HCT116 (cell line): ENCODE data around the gene TIMP4. TPM values are rescaled to one million over a fixed set of nuclear protein-coding genes. Genes with fewer than 3 reads are reported as not detected.

Experiments used
- ATAC-seq: fragments of 200-7000 bp; cut with Tn5 transposase; 2 replicates; pipeline ENCODE4 v1.9.1; 2020; ENCODE audit warnings: mild to moderate bottlenecking, moderate library complexity
- BruUV-seq: library from RNA; stranded (reverse); fragments of 400-500 nt; replicated peaks from 2 replicates; lab custom pipeline; 2021; lab: Mats Ljungman, UMichigan
- CTCF ChIA-PET: fragments of 300-600 bp; sonication (Branson Sonifier 250); formaldehyde crosslinking; loops from one replicate; lab custom pipeline; 2021; ENCODE audit warnings: antibody characterized with exemption; lab: Charles Lee
- POLR2A ChIA-PET: fragments of 300-600, 350-600 bp; sonication (Branson Sonifier 250); formaldehyde crosslinking; loops from one replicate; lab custom pipeline; 2021; ENCODE audit warnings: antibody characterized with exemption; lab: Charles Lee
- RAD21 ChIA-PET, 2 experiments: fragments of 300-600 bp; sonication (Branson Sonifier 250); formaldehyde crosslinking; loops; one replicate each; lab custom pipeline; 2023; ENCODE audit warnings: low total read pairs in 2 of 2; ENCODE audit not compliant: uncharacterized antibody in 2 of 2, unreplicated experiment in 2 of 2, low non-redundant PET in 1 of 2; lab: Charles Lee
- DNase-seq: peaks from one replicate; pipeline ENCODE4 v3.0.0-alpha.2; 2010; ENCODE audit warnings: low read depth, low spot score
- H2AFZ ChIP-seq: fragments of 200-600 bp; shearing (Covaris generic), sonication (generic); 2 replicates; pipeline ENCODE4 v1.6.1; 2017; ENCODE audit warnings: low read depth, mixed run types, mixed read lengths, antibody characterized with exemption, low read length; ENCODE audit not compliant: poor library complexity, severe bottlenecking
- H3K27ac ChIP-seq: 2 replicates; pipeline ENCODE4 v1.5.1; 2012; ENCODE audit warnings: low read depth, low read length
- H3K27me3 ChIP-seq: fragments of 200-600 bp; sonication (generic); 2 replicates; pipeline ENCODE4 v1.6.1; 2016; ENCODE audit warnings: mixed run types, low read length, mixed read lengths; ENCODE audit not compliant: insufficient read depth
- H3K36me3 ChIP-seq, 2 experiments: fragments of 200-500 bp in 1 of 2; fragments of 200-600 bp in 1 of 2; sonication (Bioruptor generic) in 1 of 2; sonication (generic) in 1 of 2; 2 replicates each; pipeline versions ENCODE4 v1.5.1 to v1.6.1; 2014 to 2016; ENCODE audit warnings: low read length in 2 of 2, inconsistent platforms in 1 of 2, mixed read lengths in 1 of 2, mixed run types in 1 of 2; ENCODE audit not compliant: insufficient read depth in 2 of 2, control insufficient read depth in 1 of 2
- H3K4me1 ChIP-seq, 2 experiments: fragments of 200-600 bp in 1 of 2; sonication (generic) in 1 of 2; 2 replicates each; pipeline versions ENCODE4 v1.5.1 to v1.6.1; 2012 to 2017; ENCODE audit warnings: low read length in 2 of 2, inconsistent platforms in 1 of 2, mild to moderate bottlenecking in 1 of 2, mixed read lengths in 1 of 2, mixed run types in 1 of 2, moderate library complexity in 1 of 2; ENCODE audit not compliant: insufficient read depth in 2 of 2, control insufficient read depth in 1 of 2
- H3K4me2 ChIP-seq: fragments of 200-600 bp; sonication (generic); 2 replicates; pipeline ENCODE4 v1.6.1; 2017; ENCODE audit warnings: mixed run types, low read length, mixed read lengths
- H3K4me3 ChIP-seq, 2 experiments: fragments of 200-600 bp in 1 of 2; sonication (generic) in 1 of 2; replicated peaks in 1 of 2; 2 replicates each; pipeline ENCODE4 v1.5.1; 2011 to 2016; ENCODE audit warnings: low read length in 2 of 2, control low read depth in 1 of 2, low read depth in 1 of 2, mild to moderate bottlenecking in 1 of 2, mixed read lengths in 1 of 2, mixed run types in 1 of 2
- H3K79me2 ChIP-seq: fragments of 200-600 bp; sonication (generic); 2 replicates; pipeline ENCODE4 v1.6.1; 2017; ENCODE audit warnings: mild to moderate bottlenecking, mixed run types, low read length, moderate library complexity, mixed read lengths; ENCODE audit not compliant: insufficient read depth
- H3K9ac ChIP-seq: fragments of 200-600 bp; sonication (generic); 2 replicates; pipeline ENCODE4 v1.6.1; 2016; ENCODE audit warnings: low read length, mixed read lengths
- H3K9me2 ChIP-seq: fragments of 200-600 bp; sonication (generic), shearing (Covaris generic); 2 replicates; pipeline ENCODE4 v1.6.1; 2017; ENCODE audit warnings: mixed run types, mild to moderate bottlenecking, moderate library complexity; ENCODE audit not compliant: insufficient read depth
- H3K9me3 ChIP-seq, 2 experiments: fragments of 200-500 bp in 1 of 2; fragments of 200-600 bp in 1 of 2; sonication (Bioruptor generic) in 1 of 2; sonication (generic) in 1 of 2; 2 replicates each; pipeline ENCODE4 v1.6.1; 2014 to 2017; ENCODE audit warnings: low read length in 2 of 2, mixed read lengths in 2 of 2, inconsistent platforms in 1 of 2, low read depth in 1 of 2, mild to moderate bottlenecking in 1 of 2, mixed run types in 1 of 2, moderate library complexity in 1 of 2; ENCODE audit not compliant: control insufficient read depth in 1 of 2, insufficient read depth in 1 of 2
- H4K20me1 ChIP-seq: fragments of 200-600 bp; sonication (generic), shearing (Covaris generic); 2 replicates; pipeline ENCODE4 v1.6.1; 2017; ENCODE audit warnings: mixed run types, mild to moderate bottlenecking, moderate library complexity; ENCODE audit not compliant: insufficient read depth
- CEBPB ChIP-seq: IDR thresholded peaks from 2 replicates; pipeline ENCODE4 v1.6.1; 2012; ENCODE audit warnings: low read depth
- EGR1 ChIP-seq: IDR thresholded peaks from 2 replicates; pipeline ENCODE4 v1.6.1; 2012; ENCODE audit warnings: low read depth
- ELF1 ChIP-seq: IDR thresholded peaks from 2 replicates; pipeline ENCODE4 v1.6.1; 2012; ENCODE audit warnings: low read depth, borderline replicate concordance
- EZH2 ChIP-seq: fragments of 200-600 bp; sonication (generic); IDR thresholded peaks from 2 replicates; pipeline ENCODE4 v1.6.1; 2017; ENCODE audit warnings: antibody characterized with exemption, mixed run types
- EZH2phosphoT487 ChIP-seq: fragments of 200-600 bp; IDR thresholded peaks from 2 replicates; pipeline ENCODE4 v1.6.1; 2018; ENCODE audit warnings: antibody characterized with exemption, borderline replicate concordance
- SIN3A ChIP-seq: IDR thresholded peaks from 2 replicates; pipeline ENCODE4 v1.6.1; 2012; ENCODE audit warnings: low read depth
- ZFX ChIP-seq: fragments of 450-650 bp; IDR thresholded peaks from 2 replicates; pipeline ENCODE4 v1.6.1; 2017
- intact Hi-C: fragments of 100-400 bp; cut with micrococcal nuclease; formaldehyde crosslinking; loops from 2 replicates; pipeline ENCODE4 v1.10.0; 2022
- total RNA-seq: library from RNA; stranded (reverse); gene quantifications from one replicate; pipeline ENCODE4 v1.2.1, GENCODE V29; 2021; ENCODE audit not compliant: unreplicated experiment
- TF ChIP-seq, protein P1 (sequence below), 3 experiments: fragments of 200-600 bp in 1 of 3; sonication (generic) in 1 of 3; IDR thresholded peaks in 2 of 3; conservative IDR thresholded peaks in 1 of 3; 2 replicates each; pipeline ENCODE4 v1.5.1; 2012 to 2017; ENCODE audit warnings: low read depth in 2 of 3, low read length in 2 of 3, antibody characterized with exemption in 1 of 3, borderline replicate concordance in 1 of 3, control low read depth in 1 of 3, mild to moderate bottlenecking in 1 of 3, mixed read lengths in 1 of 3, mixed run types in 1 of 3, moderate library complexity in 1 of 3; ENCODE audit not compliant: insufficient read depth in 1 of 3
- TF ChIP-seq, protein P2 (sequence below): IDR thresholded peaks from 2 replicates; pipeline ENCODE4 v1.6.1; 2012
- TF ChIP-seq, protein P3 (sequence below): IDR thresholded peaks from 2 replicates; pipeline ENCODE4 v1.6.1; 2012; ENCODE audit warnings: low read depth

TIMP4 gene
- total RNA-seq, 1 experiment from 2014 or later = not detected

DNA sequence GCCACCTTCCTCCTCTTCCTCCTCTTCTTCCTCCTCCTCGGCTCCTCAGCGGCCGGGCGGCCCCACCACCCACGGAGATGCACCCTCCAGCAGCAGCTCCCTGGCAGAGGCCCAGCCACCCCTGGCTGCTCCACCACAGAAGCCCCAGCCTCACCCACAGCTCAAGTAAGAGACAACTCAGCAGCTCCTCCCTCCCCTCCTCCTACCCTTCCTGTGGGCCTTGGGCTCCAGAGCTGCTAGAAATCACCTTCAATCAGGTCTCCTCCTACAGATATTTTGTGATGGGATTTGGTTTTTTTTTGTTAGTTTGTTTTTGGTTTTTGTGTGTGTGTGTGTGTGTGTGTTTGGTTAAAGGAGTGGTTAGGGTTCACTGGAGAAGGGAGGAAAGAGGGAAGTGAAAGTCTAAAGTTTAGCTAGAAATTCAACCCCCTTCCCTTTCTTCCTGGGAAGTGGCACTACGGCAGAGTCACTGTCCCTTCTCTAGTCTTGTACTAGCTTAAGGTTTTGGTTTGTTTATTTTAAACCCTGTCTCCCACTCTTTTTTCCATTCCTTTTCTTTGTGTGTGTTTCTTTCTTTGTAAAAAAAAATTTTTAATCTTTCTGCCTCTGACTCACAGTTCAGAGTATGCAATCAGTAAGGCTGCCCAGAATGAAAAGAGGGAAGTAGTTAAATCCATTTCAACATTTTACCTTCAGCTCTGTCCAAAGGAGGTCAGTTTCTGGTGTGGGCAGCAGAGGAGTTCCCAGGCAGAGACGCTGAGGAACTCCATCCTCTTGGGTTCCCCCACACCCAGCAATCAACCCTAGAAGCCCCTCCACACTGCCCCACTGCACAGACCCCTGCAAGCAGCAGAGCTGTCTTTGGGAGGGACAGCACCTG is 29.0 kb upstream of the TIMP4 start:
- Histone ChIP-seq H2AFZ (no peak overlapping the region), H3K27ac (peak overlapping the region; percentile 29; the same call in 1 of the 2 replicates), H3K27me3 (no peaks in the 10 kb centered on the region), H3K9me3 (no peaks in the 10 kb centered on the region), H3K4me2 (peak overlapping the region; percentile 60), H3K4me1 (peaks cover 19 to 33% of the 10 kb centered on the region in 2 experiments), H3K79me2 (no peaks in the 10 kb centered on the region), H3K9ac (0 out of 2 replicates have a peak overlapping the region, but pooled peaks have one; percentile 9), H3K9me2 (no peaks in the 10 kb centered on the region), H3K36me3 (no peaks in the 10 kb centered on the region), H3K4me3 (no peak overlapping the region), H4K20me1 (no peaks in the 10 kb centered on the region)
- TF ChIP-seq EZH2phosphoT487 = no peak
- TF ChIP-seq EZH2 = no peak
- TF ChIP-seq EGR1 = peak; percentile 67
- ChIA-PET CTCF (interaction anchor here (0.8 to 1.0 kb wide), 4 partner anchors 9 to 292 kb away, joined by 3 to 5 read pairs (median 4); no protein-coding TSS in a partner anchor), RAD21 (interaction anchor here in 1 of 2 experiments (1.3 kb wide), 1 partner anchor 292 kb away, joined by 5 read pairs; no protein-coding TSS in a partner anchor), POLR2A (interaction anchor here (1.6 kb wide), 1 partner anchor 292 kb away, joined by 5 read pairs; no protein-coding TSS in a partner anchor)
- no TSS peak for BruUV-seq
- ATAC-seq (peak; percentile 57), DNase-seq (no peak)
- intact Hi-C loops = no loop called here

DNA sequence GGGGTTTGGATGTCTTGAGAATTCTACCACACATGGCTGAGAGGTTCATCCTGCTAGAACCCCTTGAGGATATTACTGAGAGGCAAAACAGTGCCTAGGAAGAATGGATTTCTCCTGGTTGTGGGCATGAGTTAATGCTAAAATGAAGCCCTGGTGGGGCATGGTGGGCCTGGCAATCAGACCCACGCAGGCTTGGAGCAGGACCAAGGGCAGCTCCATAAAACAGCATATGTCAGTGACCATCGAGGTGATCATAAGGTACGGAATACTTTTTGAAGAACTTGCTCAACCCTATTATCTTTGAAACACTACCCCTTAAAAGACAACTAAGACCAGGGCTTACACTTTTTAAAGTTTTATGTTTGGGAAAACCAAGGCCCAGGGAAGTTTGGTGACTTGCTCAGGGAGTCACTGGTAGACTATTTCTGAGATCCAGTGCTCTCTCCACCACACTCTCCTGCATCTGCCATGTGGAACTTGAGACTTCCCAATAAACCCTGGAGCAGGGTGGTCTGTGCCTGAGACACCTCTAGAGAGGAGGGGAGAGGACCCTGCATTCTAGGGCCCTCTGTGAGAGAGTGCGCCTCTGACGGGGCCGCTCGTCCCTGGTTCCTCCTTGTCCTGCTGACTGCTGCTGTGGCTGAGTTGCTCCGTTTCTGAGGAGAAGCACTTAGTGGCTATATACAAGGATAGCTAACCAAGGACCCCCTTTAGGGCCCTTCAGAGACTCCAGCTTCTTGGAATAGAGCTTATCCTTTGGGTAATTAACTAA is 28.0 kb upstream of the TIMP4 start:
- CTCF ChIA-PET = interaction anchor here (0.9 to 3.7 kb wide), 4 partner anchors 8 to 293 kb away, joined by 3 to 16 read pairs (median 6); no protein-coding TSS in a partner anchor
- BruUV-seq = no TSS peak
- Histone ChIP-seq H3K9ac (no peak overlapping the region), H3K9me3 (no peaks in the 10 kb centered on the region), H2AFZ (no peak overlapping the region), H3K4me2 (peak overlapping the region; percentile 60; the same call in 1 of the 2 replicates), H4K20me1 (no peaks in the 10 kb centered on the region), H3K36me3 (no peaks in the 10 kb centered on the region), H3K9me2 (no peaks in the 10 kb centered on the region), H3K4me3 (no peak overlapping the region), H3K4me1 (peaks cover 16 to 26% of the 10 kb centered on the region in 2 experiments), H3K27me3 (no peaks in the 10 kb centered on the region), H3K27ac (no peak overlapping the region), H3K79me2 (no peaks in the 10 kb centered on the region)
- RAD21 ChIA-PET = interaction anchor here in 1 of 2 experiments (1.3 kb wide), 1 partner anchor 293 kb away, joined by 5 read pairs; no protein-coding TSS in a partner anchor
- POLR2A ChIA-PET = interaction anchor here (1.6 kb wide), 1 partner anchor 293 kb away, joined by 5 read pairs; no protein-coding TSS in a partner anchor
- ATAC-seq = no peak
- intact Hi-C loops = no loop called here
- DNase-seq = no peak
- TF ChIP-seq SIN3A (no peak), ELF1 (no peak), EZH2 (no peak), CEBPB (no peak), ZFX (no peak)
- TF ChIP-seq, protein P1, sequence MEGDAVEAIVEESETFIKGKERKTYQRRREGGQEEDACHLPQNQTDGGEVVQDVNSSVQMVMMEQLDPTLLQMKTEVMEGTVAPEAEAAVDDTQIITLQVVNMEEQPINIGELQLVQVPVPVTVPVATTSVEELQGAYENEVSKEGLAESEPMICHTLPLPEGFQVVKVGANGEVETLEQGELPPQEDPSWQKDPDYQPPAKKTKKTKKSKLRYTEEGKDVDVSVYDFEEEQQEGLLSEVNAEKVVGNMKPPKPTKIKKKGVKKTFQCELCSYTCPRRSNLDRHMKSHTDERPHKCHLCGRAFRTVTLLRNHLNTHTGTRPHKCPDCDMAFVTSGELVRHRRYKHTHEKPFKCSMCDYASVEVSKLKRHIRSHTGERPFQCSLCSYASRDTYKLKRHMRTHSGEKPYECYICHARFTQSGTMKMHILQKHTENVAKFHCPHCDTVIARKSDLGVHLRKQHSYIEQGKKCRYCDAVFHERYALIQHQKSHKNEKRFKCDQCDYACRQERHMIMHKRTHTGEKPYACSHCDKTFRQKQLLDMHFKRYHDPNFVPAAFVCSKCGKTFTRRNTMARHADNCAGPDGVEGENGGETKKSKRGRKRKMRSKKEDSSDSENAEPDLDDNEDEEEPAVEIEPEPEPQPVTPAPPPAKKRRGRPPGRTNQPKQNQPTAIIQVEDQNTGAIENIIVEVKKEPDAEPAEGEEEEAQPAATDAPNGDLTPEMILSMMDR (IDR thresholded peaks at IDR 0.05 in 2 of 3, conservative IDR thresholded peaks at IDR 0.05 in 1 of 3; ENCODE audit: borderline replicate concordance in 1 of 3, insufficient read depth in 1 of 3, low read depth in 2 of 3, low read length in 2 of 3) = no peak
- TF ChIP-seq, protein P2, sequence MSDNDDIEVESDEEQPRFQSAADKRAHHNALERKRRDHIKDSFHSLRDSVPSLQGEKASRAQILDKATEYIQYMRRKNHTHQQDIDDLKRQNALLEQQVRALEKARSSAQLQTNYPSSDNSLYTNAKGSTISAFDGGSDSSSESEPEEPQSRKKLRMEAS = no peak
- TF ChIP-seq, protein P3, sequence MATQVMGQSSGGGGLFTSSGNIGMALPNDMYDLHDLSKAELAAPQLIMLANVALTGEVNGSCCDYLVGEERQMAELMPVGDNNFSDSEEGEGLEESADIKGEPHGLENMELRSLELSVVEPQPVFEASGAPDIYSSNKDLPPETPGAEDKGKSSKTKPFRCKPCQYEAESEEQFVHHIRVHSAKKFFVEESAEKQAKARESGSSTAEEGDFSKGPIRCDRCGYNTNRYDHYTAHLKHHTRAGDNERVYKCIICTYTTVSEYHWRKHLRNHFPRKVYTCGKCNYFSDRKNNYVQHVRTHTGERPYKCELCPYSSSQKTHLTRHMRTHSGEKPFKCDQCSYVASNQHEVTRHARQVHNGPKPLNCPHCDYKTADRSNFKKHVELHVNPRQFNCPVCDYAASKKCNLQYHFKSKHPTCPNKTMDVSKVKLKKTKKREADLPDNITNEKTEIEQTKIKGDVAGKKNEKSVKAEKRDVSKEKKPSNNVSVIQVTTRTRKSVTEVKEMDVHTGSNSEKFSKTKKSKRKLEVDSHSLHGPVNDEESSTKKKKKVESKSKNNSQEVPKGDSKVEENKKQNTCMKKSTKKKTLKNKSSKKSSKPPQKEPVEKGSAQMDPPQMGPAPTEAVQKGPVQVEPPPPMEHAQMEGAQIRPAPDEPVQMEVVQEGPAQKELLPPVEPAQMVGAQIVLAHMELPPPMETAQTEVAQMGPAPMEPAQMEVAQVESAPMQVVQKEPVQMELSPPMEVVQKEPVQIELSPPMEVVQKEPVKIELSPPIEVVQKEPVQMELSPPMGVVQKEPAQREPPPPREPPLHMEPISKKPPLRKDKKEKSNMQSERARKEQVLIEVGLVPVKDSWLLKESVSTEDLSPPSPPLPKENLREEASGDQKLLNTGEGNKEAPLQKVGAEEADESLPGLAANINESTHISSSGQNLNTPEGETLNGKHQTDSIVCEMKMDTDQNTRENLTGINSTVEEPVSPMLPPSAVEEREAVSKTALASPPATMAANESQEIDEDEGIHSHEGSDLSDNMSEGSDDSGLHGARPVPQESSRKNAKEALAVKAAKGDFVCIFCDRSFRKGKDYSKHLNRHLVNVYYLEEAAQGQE = no peak
